GM12865 (cell line): Measurements from ENCODE around the gene ZNF32.

Experiments used
- DNase-seq: peaks from one replicate; pipeline ENCODE4 v3.0.0; 2010; ENCODE audit warnings: low read depth
- H3K4me3 ChIP-seq: 2 replicates; pipeline ENCODE4 v1.5.1; 2011; ENCODE audit warnings: mild to moderate bottlenecking, low read depth, low read length, control low read depth
- TF ChIP-seq, protein P1 (sequence below): IDR thresholded peaks from 2 replicates; pipeline ENCODE4 v1.5.1; 2011; ENCODE audit warnings: low read length, control low read depth, low read depth, inconsistent platforms; ENCODE audit not compliant: insufficient read depth; ENCODE audit errors: missing control alignments

The ZNF32 gene

DNA sequence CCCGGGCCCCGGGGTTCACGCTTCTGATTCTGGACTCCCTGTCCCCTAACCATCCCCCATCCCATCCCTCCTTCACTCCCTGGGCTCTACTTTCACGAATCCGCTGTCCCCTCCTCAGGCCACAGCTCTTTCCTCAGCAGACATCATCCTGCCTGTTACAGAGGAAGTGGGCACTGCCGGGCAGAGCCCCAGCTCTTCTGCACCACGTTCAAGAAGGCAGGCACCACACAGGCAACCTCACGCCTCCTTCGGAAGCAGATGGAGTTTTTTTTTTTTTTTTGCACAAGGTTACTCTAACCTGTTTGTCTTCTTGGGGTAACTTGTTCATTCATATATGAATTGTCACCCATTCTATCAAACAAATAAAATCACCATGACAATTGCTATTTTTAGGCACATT, 17.9 kb upstream of the ZNF32 start:
- no peak for DNase-seq
- TF ChIP-seq, protein P1, sequence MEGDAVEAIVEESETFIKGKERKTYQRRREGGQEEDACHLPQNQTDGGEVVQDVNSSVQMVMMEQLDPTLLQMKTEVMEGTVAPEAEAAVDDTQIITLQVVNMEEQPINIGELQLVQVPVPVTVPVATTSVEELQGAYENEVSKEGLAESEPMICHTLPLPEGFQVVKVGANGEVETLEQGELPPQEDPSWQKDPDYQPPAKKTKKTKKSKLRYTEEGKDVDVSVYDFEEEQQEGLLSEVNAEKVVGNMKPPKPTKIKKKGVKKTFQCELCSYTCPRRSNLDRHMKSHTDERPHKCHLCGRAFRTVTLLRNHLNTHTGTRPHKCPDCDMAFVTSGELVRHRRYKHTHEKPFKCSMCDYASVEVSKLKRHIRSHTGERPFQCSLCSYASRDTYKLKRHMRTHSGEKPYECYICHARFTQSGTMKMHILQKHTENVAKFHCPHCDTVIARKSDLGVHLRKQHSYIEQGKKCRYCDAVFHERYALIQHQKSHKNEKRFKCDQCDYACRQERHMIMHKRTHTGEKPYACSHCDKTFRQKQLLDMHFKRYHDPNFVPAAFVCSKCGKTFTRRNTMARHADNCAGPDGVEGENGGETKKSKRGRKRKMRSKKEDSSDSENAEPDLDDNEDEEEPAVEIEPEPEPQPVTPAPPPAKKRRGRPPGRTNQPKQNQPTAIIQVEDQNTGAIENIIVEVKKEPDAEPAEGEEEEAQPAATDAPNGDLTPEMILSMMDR: no peak
- H3K4me3 ChIP-seq: no peak overlapping the region

DNA sequence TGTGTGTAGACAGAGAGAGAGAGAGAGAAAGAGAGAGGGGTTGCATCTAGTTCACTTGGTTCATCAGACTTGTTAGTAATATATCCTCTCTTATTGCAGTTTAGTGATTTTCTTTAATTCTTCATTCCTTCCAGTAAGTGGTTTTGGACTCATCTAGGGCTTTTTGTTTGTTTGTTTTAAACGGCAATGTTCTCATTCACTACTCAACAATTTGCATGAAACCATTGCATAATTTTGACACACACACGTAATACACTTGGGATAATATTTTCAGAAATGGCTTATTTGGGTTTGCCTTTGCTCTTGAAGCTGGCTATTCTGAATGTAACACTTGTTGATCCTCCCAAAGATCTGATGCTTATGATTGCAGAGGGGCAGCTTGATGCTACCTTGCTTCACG, 16.4 kb upstream of the ZNF32 start:
- H3K4me3 ChIP-seq: no peak overlapping the region
- DNase-seq: no peak
- TF ChIP-seq, protein P1: no peak

DNA sequence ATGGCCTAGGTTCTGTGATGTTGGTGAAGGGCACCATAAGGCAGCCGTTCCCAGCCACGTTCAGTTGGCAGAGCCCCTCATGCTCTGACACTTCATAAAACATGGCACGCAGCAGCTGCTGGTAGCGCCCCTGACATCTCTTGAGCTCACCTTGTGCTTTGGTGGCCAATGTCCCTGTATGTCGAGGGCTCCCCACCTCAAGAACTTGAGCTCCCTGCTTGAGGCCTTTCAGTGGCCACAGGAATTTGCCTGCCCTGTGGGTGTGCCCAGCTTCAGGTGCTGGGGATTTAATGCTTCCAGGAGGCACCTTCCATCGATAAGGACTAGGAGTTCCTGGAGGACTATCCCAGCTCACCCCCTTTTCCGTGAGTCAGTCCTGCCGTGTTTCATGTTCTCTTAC, 9.5 kb upstream of the ZNF32 start:
- TF ChIP-seq, protein P1: no peak
- no peak for DNase-seq
- no peak overlapping the region for H3K4me3 ChIP-seq

- TF ChIP-seq, protein P1: no peak
- no peak for DNase-seq
- H3K4me3 ChIP-seq: no peak overlapping the region
These were observed 6.6 kb upstream of the ZNF32 start for GRCh38 chr10:43655311-43655710.

DNA sequence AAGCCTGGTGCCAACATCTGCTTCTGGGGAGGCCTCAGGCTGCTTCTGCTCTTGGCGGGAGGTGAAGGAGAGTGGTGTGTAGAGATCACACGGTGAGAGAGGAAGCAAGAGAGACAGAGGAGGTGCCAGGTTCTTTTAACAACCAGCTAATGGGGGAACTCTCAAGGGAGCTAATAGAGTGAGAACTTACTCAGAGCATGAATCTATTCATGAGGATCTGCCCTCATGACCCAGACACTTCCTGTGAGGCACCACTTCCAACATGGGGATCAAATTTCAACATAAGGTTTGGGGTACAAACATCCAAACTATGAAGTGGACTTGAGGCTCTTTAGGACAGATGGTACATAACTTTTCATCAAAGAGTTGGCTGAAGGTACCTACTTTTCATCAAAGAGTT, 5.1 kb upstream of the ZNF32 start:
- H3K4me3 ChIP-seq: no peak overlapping the region
- no peak for DNase-seq
- TF ChIP-seq, protein P1: no peak

GRCh38 chr10:43649185-43649523, 473 bp upstream of the ZNF32 start:
- peak overlapping the region; percentile 68 for H3K4me3 ChIP-seq
- TF ChIP-seq, protein P1: no peak
- no peak for DNase-seq

DNA sequence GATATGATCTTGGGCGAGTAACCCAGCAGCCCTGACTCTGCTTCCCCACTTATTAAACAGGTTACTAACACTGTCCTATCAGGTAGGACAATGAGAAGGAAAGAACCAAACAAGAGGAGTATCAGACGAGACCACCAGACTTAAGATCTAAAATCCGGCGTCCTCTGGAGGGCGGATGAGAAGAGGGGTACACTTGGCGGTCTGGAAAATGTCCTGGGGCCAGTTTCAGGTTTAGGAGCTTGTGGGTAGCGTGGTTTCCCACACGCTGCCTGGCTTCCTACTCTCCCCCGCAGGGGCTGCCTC, 635 bp downstream of the ZNF32 start:
- DNase-seq: no peak
- peak overlapping the region; percentile 68 for H3K4me3 ChIP-seq
- TF ChIP-seq, protein P1: no peak
